Sciatic nerve (tissue), 2 donors: Measurements from ENCODE around the gene RABGAP1. TPM values are rescaled to one million over a fixed set of nuclear protein-coding genes. Genes with fewer than 3 reads are reported as not detected.
"Not testable (repeated sequence)": the region's sequence is repeated elsewhere in the genome, so short reads cannot be mapped to it uniquely, and the experiment has no call there.

ENCODE experiments used
- ATAC-seq: fragments of 200-7000 bp; cut with Tn5 transposase; one replicate; pipeline ENCODE4 v1.9.1; 2020; ENCODE audit warnings: mild to moderate bottlenecking, moderate library complexity
- DNase-seq: peaks from one replicate; pipeline ENCODE4 v3.0.0-alpha.2; 2020; ENCODE audit warnings: low spot score
- intact Hi-C: fragments of 100-400 bp; cut with DNase I; formaldehyde crosslinking; loops from one replicate; pipeline ENCODE4 v1.14.2; 2022
- total RNA-seq: library from RNA; stranded (reverse); fragmentation: NEBNext Ultra II Directional; extraction: Animal tissue kit (Norgen Biotek cat#: 25700); gene quantifications from one replicate; pipeline ENCODE4 v1.2.1, GENCODE V29; 2021
- donor health status: DM: no; HTN: no; CAD: no.
- donor health status: DM: no; HTN: no; CAD: no.

The RABGAP1 gene
- total RNA-seq = 96.0 TPM

DNA sequence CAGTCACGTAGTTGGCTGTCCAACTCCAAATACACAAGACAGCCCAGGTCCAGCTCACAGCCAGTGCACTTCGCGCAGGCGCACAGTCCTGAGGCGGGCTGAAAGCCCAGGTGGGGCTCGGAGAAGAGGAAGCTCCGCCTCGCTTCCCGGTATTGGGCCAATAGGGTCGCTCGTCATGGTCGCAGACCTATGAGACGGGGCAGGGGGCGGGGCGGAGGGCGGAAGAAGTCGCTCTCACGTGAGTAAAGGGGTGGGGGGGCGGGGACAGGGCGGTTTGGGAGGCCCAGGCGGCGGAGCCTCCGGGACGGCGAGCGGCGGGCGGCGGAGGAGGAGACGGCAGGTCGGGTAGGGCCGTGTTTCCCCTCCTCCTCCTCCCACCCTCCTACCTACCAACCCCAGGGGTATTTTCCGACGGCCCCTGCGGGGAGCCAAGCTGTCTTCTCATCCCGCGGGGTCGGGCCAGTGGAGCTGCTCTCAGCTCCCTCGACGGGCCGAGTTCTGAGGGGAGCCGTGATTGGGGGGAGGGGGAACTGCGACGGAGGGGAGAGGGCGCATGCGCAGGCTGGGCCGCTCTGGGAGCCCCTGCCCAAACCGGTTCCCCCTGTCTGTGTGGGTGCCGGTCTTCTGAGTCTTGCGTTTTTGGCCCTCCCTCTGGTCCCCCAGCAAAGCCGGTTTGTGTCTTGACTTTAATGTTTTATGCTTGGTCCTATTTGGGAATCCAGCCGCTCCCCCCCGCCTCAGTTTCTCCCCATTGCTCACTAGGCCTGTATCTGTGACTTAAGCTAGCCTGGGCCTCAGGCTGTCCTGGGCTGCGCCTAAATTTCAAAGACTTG, at the start of gene RABGAP1:
RABGAP1 (plus strand) TSS at position 272 of the 833 bp plus-strand sequence. CDS start 16,040 bp downstream, outside the sequence.
- DNase-seq (peak; percentile 100), ATAC-seq (peak; percentile 99)
- intact Hi-C loops = no loop called here

DNA sequence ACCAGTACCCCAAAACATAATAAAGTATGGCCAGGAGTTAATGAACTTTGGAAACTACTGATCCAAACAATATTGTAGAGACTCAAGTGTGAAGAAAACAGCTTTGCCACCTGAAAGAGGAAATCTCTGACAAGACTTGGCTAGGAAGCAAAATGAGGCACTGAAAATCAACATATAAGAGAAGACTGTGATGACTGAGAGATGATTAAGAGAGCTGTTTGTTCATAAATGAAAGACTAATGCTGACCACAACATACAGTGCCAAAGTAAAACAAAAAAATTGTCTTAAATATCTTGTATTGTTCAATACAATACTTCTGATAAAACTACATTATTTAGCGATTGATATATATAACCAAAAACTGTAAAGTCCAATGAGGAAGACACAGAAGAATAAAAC, 42.9 kb upstream of the RABGAP1 start:
- no peak for ATAC-seq
- intact Hi-C loops = no loop called here

DNA sequence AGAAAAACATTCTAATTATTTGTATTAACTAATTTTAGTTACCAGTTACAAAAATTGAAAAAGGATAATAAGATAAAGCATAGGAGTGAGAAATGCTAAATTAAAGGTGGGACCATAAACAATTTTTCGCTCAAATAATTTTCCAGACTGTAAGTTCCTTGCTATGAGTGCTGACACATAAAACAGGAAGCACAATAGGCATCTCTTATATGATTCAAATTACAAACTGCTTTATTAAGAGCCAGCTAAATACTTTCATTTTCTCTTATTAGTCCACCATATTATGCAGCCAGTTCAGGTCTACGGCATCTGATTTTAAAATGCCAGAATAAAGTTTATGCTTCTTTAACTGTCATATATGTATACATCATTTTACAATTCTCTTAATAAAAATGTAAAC, 40.0 kb upstream of the RABGAP1 start:
- intact Hi-C loops = no loop called here
- no peak for ATAC-seq
- DNase-seq = no peak

More for the DNA sequence above, 42.9 kb upstream of the RABGAP1 start:
- DNase-seq = no peak

DNA sequence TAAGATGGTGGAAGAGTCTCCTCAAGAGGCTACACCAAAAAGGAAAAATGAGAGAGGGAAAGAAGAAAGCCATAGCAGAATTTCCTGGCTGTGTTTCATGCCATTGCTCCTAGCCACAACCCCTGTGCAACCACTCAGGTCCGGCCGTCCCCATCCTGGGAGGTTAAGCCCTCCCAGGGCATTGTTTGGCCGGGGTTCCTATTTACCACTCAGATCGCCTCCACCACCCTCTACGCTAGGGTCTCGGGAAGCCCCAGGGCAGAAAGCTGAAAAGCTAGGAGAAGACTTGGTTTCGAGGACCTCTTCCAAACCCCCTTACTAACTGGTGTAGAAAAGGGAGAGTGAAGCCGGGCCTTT, 36.4 kb upstream of the RABGAP1 start:
- DNase-seq (no peak), ATAC-seq (peak; percentile 13)
- intact Hi-C loops = no loop called here

DNA sequence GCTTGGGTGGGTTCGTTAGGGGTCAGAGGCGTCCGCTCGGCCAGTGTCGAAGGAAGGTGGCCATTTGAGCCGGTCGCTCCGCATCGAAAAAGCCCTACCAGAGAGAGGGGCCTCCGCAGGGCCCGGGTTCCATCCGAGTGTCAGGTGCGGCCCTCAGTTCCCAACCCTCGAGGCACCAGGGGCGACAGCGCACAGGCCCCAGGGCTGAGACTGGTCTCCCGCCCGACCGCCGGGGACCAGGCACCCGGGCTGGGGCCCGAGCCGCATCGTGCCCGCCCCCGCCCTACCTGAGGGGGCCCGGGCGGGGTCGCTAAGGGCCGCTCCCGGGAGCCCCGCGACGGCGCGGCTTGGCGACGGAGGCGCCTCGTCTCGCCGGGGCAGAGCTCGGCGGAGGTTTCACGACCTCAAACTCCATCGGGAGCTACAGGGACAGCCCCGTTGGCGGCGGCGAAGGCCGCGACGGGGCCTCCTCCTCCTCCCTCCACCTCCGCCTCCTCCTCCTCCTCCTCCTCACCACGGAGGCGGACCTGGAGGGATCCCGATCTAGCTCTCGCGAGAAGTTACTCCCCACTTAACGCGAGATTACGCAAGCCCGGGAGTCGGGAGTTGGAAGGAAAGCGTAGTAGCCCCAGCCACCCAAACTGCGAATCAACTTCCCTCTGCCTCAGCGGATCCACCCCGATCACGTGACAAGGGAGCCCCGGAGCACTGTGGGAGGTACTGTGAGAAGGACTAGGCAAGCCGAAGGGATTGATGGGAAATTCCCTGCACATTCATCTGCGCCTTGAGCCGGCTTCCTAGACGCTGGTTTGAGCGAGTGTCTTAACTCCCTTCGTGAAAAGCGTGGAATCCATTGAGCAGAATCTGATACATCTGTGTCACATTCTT, 35.8 kb upstream of the RABGAP1 start, which contains the start of gene RC3H2:
RC3H2 (minus strand) TSS at position 537 of the 888 bp plus-strand sequence. CDS start 7,850 bp downstream, outside the sequence.
- peak; percentile 98 for DNase-seq
- intact Hi-C loops = no loop called here
- peak; percentile 100 for ATAC-seq

DNA sequence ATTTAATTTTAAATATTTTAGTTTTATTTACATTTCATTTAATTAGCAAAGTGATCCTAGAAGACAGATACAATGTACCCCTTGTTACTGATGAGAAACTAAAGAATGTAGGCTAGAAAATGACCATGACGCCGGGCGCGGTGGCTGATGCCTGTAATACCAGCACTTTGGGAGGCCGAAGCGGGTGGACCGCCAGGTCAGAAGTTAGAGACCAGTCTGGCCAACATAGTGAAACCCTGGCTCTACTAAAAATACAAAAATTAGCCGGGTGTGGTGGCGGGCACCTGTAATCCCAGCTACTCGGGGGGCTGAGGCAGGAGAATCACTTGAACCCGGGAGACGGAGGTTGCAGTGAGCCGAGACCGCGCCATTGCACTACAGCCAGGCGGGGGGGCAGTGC, 34.7 kb upstream of the RABGAP1 start:
- not testable (repeated sequence) for DNase-seq

DNA sequence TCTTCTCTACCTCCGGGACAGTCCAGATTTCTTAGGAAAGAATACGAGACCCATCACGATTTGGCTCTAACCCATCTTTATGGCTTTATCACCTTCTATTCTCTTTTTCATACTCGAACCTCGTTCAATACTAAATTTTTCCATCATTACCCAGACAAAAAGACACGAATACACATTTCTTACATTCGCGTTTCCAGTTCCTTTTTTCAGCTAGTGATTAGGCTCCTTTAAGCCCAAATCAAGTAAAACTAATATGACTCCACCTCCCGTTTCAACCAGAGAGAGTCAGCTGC, 28.2 kb upstream of the RABGAP1 start:
- intact Hi-C loops = no loop called here
- DNase-seq (no peak), ATAC-seq (no peak)

More for the DNA sequence above, 34.7 kb upstream of the RABGAP1 start:
- ATAC-seq, intact Hi-C loops: not testable (repeated sequence)

DNA sequence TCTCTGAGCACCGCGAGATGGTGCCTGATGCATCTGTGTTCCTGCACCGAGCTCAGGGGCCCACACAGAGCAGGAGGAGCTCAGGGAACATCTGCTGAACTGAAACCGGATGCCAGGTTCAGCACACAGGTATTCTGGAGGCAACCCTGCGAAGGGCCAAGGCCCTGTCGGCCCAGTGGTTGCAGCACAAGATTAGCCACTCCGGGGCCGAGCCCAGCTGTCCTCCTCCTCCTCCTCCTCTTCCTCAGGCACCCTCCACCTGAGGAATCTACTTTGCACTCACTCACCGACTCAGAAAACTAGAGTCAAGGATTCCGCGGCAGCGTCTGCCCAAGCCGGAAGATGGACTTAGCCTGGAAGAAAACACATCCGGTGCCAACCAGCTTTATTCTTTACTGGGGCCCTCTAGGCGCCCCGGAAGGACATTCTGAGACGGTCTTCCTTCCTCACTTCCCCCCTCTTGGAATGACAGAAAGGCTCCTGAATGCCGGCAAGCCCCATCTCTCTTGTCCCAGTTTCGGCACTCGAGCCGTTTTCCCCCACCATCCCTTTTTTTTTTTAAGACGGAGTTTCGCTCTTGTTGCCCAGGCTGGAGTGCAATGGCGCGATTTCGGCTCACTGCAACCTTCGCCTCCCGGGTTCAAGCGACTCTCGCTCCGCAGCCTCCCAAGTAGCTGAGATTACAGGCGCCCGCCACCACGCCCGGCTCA, 27.7 kb upstream of the RABGAP1 start, which contains the start of gene ZBTB6:
ZBTB6 (minus strand) TSS at position 360 of the 710 bp plus-strand sequence. CDS start 1,251 bp downstream, outside the sequence.
- intact Hi-C loops = no loop called here
- peak; percentile 99 for ATAC-seq
- peak; percentile 70 for DNase-seq

DNA sequence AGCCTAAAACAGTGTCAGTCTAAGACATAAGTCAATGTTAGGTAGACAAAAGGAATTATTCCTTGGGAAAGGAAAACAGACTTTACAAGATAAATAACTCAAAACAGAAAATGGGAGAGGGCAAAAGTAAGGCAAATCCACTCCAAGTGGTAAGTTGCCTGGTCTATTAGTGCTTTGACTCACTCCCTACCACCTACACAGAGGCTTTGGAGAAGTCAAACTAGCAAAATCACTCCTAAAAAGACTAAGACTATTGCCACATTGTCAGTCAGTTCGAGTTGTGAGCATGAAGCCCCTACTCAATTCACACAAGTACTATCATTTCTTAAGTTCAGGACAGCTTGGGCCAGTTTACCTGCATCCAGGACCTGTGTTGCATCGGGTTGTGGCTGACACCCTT, 22.5 kb upstream of the RABGAP1 start:
- DNase-seq (no peak), ATAC-seq (no peak)
- intact Hi-C loops = no loop called here

DNA sequence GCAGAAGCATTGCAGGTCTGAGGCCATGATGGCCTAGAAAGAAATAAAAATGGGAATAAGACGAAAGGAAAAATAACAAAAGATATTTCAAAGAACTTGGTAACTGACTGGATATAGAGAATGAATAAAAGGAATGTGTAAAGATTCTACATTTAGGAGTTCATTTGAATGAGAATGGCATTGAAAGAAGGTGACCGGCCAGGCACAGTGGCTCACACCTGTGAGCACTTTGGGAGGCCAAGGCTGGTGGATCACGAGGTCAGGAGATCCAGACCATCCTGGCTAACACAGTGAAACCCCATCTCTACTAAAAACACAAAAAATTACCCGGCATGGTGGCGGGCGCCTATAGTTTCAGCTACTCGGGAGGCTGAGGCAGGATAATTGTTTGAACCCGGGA, 18.1 kb upstream of the RABGAP1 start:
- ATAC-seq = no peak
- DNase-seq = no peak
- intact Hi-C loops = no loop called here

DNA sequence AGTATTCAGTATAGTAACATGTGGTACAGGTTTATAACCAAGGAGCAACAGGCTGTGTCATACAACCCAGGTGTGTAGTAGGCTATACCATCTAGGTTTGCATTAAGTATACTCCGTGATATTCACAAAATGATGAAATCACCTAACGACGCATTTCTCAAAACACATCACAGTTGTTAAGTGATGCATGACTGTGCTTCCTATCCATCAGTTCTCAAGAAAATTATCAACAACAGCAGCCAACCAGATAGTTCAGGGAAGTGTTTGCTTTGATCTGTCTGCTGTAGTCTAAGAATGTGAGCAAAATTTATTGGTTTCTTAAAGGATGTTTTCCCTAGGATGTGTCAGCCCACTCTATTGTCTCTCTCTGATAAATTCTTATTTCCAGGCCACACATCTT, 16.9 kb upstream of the RABGAP1 start:
- intact Hi-C loops = no loop called here
- ATAC-seq (no peak), DNase-seq (no peak)

DNA sequence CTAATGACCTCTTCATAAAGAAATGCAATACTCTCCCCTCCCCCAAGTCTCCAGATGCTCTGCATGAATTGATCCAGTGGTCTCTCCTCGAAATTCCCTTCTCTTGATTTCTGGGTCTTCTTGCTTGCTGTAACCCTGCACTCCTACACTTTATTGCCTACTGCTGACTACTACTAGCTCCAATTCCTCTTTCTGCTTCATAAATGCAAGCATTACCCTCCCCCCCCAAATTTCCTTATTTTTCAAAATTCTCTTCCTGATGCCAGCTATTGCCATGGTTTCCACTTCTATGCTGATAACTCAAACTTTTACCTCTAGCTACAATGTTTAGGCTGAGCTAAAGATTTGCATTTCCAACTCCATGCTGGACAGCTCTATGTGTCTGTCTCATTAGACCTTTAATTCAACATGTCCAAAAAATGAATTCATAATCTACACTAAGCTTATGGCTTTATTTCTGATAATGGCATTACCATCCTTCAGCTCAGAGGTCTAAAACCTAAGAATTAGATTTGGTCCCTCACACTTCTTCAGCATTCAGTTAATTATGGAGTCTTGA, 10.9 kb upstream of the RABGAP1 start:
- DNase-seq = no peak
- ATAC-seq = no peak
- intact Hi-C loops = no loop called here

DNA sequence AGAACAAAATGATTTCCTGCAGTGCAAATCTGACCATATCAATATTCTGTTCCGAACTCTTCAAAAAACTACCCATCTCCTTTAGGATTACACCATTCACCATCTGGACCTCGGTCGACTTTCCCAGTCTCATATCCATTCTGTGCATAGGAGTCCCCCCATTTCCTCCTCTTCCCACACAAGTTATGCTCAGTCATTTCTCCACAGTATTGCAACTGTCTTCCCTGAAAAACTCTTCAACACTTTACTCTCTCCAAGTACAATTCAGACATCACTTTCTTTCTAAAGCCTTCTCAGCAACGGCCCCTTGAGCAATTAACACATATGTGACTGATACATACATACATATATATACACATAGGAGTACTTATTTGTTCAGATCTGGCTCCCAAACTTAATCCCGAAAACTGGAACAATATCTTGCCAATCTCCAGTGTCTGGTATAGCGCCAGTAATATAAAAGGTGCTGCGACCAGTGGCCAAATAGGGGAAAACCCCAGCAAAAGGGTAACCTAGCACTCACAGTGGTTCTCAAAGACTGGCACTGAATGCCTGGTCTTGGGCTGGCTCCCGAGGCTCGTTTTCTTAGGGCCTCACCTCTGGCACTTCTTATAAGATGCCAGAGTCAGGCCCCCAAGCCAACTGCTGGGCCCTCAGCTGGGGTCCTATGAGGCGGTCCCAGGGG, 10.1 kb upstream of the RABGAP1 start:
- intact Hi-C loops = no loop called here
- DNase-seq (no peak), ATAC-seq (no peak)

DNA sequence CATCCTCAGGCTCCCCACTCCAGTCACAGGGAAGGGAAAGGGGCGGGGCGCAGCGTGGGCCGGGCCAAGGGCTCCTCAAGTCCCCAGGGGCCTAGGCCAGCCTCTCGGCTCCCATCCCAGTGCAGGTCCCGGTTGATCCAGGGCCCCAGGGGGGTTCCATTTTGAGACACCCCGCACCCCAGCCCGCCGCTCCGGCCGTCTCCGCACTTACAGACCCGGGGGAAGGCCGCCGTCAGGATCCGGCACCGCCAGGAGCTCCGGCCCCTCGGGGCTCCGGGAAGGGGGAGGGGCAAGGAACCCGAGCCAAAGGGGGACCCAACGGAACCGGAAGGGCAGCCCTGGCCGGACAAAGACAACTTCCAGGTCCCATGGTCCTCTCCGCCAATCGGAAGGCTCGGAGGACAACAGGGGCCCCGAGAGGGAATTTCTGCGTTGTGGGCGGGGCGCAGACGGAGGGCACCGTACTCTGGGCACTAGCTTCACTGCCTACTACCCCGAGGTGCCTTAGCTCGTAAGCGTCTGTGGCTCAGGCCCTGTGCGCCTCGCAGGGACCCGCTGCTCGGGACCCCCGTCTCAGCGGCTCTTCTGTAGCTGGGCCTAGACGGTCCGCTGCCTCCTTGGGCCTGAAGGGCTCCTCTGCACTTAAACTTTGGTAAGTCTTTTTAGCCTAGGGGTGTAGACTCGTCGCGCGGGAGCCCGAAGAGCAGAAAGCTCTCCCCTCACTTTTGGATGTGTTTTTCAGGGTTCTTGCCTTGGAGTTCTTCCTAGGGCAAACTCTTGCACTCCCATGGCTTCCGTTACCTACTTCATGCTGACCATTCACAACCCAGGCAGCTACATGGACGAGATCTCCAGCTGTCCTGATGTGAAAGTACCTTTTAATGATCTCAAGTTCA, 9.3 kb upstream of the RABGAP1 start, which contains the start of gene ZBTB26:
ZBTB26 (minus strand) TSS at position 287 of the 896 bp plus-strand sequence. CDS start 11,578 bp downstream, outside the sequence.
- intact Hi-C loops = no loop called here
- ATAC-seq = peak; percentile 99
- DNase-seq = peak; percentile 96

DNA sequence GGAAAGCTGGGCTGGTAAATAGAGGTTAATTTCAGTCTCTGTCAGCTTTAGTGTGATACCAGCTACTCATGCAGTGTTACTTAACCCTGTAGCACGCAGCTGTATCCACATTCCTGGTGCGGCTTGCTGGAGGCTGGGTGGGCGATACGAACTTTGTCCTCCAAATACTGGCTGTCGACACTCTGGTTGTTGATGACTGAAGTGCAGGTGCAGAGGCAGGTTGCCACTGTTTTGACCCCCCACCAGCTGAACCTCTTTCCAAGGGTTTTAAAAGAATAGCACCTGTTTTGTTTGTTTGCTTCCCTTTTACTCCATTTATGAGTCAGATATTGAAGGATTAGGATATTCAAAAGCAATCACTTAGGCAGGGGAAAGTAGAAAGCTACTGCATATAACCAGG, 4.4 kb upstream of the RABGAP1 start:
- ATAC-seq (no peak), DNase-seq (no peak)
- intact Hi-C loops = no loop called here

DNA sequence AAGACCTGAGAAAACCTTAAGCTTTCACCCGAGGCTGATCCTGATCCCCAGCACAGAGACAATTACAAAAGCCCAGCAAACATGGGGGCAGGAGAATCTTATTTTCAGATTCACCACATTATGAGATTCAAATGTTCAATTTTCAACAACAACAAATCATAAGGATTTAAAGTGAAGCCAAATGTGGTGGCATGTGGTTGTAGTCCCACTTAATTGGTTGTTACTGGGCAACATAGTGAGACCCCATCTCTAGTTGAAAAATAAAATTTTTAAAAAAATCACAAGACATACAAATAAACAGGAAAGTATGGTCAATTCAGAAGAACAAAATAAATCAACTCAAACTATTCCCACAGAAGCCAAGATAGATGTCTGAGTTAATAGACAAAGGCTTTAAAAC, 3.9 kb upstream of the RABGAP1 start:
- no peak for ATAC-seq
- DNase-seq = no peak
- intact Hi-C loops = no loop called here

DNA sequence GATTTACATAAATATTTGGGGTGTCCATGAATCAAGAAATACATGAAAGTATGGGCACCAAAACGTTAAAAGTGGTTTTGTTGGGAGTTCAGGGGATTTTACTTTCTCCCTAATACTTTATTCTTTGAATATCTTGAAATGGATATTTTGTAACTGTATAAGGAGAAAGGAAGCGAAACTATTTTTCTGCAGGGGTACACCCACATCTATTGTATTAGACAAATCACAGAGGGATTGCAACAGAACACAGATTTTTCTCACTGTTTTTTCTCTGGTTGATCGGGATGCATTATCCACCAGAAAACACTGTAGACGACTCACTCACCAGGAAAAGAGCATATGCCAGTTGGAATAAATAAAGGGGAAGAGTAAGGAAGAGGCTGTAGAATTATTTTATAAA, 1.2 kb upstream of the RABGAP1 start:
- DNase-seq (no peak), ATAC-seq (no peak)
- intact Hi-C loops = no loop called here

DNA sequence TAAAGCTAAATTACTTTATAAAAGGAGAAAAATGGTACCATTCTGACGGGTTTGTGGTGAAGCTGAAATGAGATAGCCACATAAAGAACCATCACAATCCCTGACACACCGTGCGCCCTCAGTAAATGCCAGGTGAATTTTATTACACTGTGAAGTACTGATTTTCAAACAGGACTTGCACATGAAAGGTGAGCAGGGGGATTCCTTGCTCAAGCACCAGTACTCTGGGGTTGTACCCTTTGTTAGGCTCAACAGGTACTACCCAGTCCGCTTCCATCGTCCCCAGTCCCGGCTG, 419 bp upstream of the RABGAP1 start:
- no peak for DNase-seq
- ATAC-seq = no peak
- intact Hi-C loops = no loop called here
